HG03460 (cell line): ENCODE results near the gene SDS.
"Not testable (repeated sequence)": the region's sequence is repeated elsewhere in the genome, so short reads cannot be mapped to it uniquely, and the experiment has no call there.

Source experiments
- ATAC-seq: cut with Tn5 transposase; IDR thresholded peaks from one replicate; pipeline ENCODE4 v1.9.1; 2021; ENCODE audit not compliant: unreplicated experiment

SDS gene

DNA sequence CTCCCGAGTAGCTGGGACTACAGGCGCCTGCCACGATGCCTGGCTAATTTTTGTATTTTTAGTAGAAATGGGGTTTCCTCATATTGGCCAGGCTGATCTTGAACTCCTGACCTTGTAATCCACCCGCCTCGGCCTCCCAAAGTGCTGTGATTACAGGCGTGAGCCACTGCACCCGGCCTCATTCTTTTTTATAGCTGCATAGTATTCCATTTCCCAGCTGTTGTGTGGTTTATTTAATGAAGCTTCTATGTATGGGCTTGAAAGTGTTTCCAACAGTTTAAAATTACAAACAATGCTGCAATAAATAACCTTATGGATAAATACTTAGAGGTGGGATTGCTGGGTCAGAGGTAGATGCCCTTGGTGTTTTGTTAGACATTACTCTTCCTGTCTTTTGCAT lies 49.5 kb downstream of the SDS start:
- ATAC-seq: not testable (repeated sequence)

DNA sequence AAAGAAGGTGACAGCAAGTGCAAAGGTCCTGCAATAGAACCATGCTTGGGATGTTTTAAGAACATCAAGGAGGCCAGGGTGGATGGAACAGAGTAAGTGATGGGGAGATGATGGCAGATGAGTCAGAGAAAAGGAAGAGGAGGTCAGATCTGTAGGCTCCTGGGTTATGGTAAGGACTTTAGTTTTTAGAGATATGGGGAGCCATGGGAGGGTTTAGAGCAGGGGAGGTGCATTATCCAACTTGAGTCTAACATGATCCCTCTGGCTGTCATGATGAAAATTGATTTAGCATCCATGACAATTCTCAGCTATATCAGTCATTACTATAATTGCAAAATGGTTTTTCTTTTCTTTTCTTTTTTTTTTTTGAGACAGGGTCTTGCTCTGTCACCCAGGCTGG lies 52.6 kb downstream of the SDS start:
- ATAC-seq: no peak

DNA sequence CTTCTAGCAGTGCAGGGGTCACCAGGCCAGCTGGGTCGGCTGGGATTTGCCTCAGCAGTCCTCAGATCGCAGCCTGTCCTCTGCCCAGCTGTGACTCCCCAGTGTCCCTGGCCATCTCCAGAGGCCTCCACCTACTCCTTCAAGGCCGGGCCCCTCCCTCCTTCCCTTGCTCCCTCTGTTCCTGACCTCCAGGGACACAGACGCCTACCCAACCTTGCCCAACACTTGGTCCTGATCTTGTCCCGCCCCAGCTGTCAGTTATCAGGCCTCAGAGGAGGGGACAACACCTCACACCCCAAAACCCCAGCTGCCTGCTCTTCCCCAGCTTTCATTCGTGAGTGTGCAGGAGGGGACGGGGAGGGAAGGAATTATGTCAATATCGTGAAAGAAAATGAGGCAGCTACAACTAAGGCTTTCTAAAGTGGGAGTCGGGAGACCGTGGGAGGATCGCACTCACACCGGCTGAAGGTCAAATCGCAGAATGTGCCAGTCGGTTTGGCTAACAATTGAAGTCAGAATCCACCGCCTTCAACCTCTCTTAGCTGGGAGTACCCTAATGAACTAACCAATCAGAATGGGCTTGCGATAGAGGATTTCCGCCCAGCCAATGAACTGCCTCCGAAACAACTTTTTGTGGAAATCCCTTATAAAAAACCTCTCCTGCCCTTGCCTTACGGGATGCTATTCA lies 54.7 kb downstream of the SDS start:
- ATAC-seq: no peak

DNA sequence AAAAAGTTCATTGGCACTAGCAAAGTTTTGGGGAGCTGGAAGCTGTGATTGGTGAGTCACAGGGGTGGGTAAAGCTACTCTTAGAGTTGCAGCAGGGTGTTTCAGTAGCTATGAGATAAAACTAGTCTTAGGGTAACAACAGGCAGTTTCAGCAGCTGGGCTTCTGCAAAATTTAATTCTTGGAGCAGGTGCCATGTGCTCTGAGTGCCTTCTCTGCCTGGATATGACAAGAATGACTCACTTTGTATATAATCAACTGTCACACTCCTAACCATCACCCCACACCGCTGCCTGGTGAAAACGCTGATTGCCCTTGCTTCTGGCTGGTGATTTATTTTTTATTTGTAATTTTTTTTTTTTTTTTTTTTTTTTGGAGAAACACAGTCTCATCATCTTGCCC lies 55.8 kb downstream of the SDS start:
- ATAC-seq: no peak

DNA sequence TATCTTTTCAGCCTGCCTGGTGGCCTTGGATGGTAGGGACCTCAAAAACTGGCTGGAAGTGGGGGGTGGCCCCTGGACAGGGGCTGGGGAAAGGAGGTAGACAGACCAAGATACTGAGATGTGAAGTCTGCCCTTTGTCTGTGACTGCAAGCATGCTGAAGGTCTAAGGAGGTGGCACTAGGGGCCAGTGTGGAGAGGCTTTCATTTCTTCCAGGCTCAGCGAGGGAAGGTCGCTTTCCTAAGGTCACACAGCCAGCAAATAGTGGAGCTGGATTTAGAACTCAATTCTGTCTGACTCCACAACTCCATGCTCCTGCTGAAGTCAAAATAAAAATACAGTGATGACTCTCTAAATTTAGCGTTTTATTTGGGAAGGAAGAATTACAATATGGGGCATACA lies 56.6 kb downstream of the SDS start:
- ATAC-seq: no peak

DNA sequence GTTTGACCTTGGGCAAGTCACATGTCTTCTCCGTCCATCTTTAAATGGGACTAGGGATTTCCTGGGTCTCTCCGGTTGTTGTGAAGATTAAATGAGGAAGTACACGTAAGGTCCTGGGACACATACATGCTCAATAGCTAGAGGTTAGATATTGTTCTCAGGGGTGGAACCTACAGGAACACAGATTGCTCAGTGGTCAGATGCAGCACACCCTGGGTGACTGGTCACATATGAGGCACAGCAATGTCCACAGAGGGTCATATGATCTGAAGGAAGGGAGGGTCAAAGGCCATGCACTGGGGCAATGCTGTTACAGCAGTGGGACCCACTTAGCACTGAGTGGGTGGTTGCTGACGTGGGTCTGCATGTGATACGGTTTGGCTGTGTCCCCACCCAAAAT lies 57.3 kb downstream of the SDS start:
- ATAC-seq: no peak

DNA sequence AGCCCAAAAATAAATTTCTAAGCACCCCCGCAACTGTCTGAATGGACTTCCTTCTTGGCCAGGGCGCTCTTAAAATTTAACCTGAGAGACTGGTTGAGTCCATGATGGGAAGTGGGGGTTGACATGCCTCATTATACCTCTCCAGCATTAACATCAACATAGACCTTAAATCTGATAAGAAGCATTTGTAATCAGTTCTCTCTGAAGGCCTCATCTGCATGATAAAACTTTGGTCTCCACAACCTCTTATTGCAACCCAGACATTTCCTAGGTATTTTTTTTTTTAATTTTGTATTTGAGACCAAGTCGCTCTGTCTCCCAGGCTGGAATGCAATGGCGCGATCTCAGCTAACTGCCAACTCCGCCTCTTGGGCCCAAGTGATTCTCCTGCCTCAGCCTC lies 58.4 kb downstream of the SDS start:
- no peak for ATAC-seq
